Mesenteric fat pad (tissue), 1 donor: Measurements from ENCODE around the gene AEBP1. TPM values are rescaled to one million over a fixed set of nuclear protein-coding genes. Genes with fewer than 3 reads are reported as not detected.
A peak's percentile ranks its signal among the peaks of the same experiment; 100 is the strongest.

Experiments
- DNase-seq: peaks from one replicate; pipeline ENCODE4 v3.0.0-alpha.2; 2020; ENCODE audit warnings: low spot score
- total RNA-seq: library from RNA; stranded (reverse); fragmentation: NEBNext Ultra II Directional; extraction: Animal tissue kit (Norgen Biotek cat#: 25700); gene quantifications from one replicate; pipeline ENCODE4 v1.2.1, GENCODE V29; 2021
- donor health status: DM: yes; HTN: yes; CAD: no.

Gene AEBP1
- total RNA-seq, 1 donor from 2014 or later, result 267 TPM

- DNase-seq, result no peak
Measured at GRCh38 chr7:44140341-44140740, 36.2 kb downstream of the AEBP1 start.

- no peak for DNase-seq
Measured at GRCh38 chr7:44141221-44141850, 37.2 kb downstream of the AEBP1 start, which contains the start of gene MYL7. MYL7 (minus strand) TSS chr7:44141332; CDS start chr7:44141305, 27 bp downstream.

GRCh38 chr7:44142028-44142427 lies 37.9 kb downstream of the AEBP1 start:
- DNase-seq, result no peak

- peak; percentile 81 for DNase-seq
Measured at GRCh38 chr7:44143646-44144250, 39.6 kb downstream of the AEBP1 start.

GRCh38 chr7:44144426-44144967 lies 40.4 kb downstream of the AEBP1 start:
- no peak for DNase-seq

- peak; percentile 76 for DNase-seq
Measured at GRCh38 chr7:44144968-44145478, 40.9 kb downstream of the AEBP1 start.

- DNase-seq, result peak; percentile 86
Measured at GRCh38 chr7:44145479-44145968, 41.4 kb downstream of the AEBP1 start.

GRCh38 chr7:44145969-44146911 lies 42.1 kb downstream of the AEBP1 start:
- DNase-seq, result peak; percentile 94

- peak; percentile 88 for DNase-seq
Measured at GRCh38 chr7:44147026-44147991, 43.2 kb downstream of the AEBP1 start.

GRCh38 chr7:44148166-44148565 lies 44.0 kb downstream of the AEBP1 start:
- DNase-seq, result peak; percentile 22

GRCh38 chr7:44148961-44149536 lies 44.9 kb downstream of the AEBP1 start:
- DNase-seq, result peak; percentile 68

- DNase-seq, result peak; percentile 89
Measured at GRCh38 chr7:44149571-44150465, 45.7 kb downstream of the AEBP1 start.

- peak; percentile 49 for DNase-seq
Measured at GRCh38 chr7:44150466-44150832, 46.3 kb downstream of the AEBP1 start.

GRCh38 chr7:44150966-44151941 lies 47.1 kb downstream of the AEBP1 start:
- DNase-seq, result peak; percentile 75

GRCh38 chr7:44151956-44152355 lies 47.8 kb downstream of the AEBP1 start:
- peak; percentile 83 for DNase-seq

GRCh38 chr7:44152971-44153947 lies 49.1 kb downstream of the AEBP1 start:
- peak; percentile 74 for DNase-seq
